H1 (cell line): Measurements from ENCODE around the gene STK32A. TPM values are rescaled to one million over a fixed set of nuclear protein-coding genes. Genes with fewer than 3 reads are reported as not detected.

Experiments
- CTCF ChIA-PET: fragments of 300-600 bp; sonication (Branson Sonifier 250); formaldehyde crosslinking; loops from one replicate; lab custom pipeline; 2021; ENCODE audit not compliant: partially characterized antibody; lab: Charles Lee
- POLR2A ChIA-PET: fragments of 300-600 bp; sonication (Branson Sonifier 250); formaldehyde crosslinking; loops from one replicate; lab custom pipeline; 2021; ENCODE audit warnings: inconsistent platforms; ENCODE audit not compliant: partially characterized antibody; lab: Charles Lee
- DNase-seq, 2 experiments: peaks; one replicate each; pipeline versions ENCODE4 v3.0.0 to v3.0.0-alpha.2; 2010 to 2022; ENCODE audit warnings: low spot score in 2 of 2, low read depth in 1 of 2, mixed read lengths in 1 of 2
- FAIRE-seq: peaks from 2 replicates; lab custom pipeline; 2011; peaks lifted over from hg19 to GRCh38; lab: Jason Lieb, UNC
- H2AFZ ChIP-seq: 2 replicates; pipeline ENCODE4 v1.8.1; 2012; ENCODE audit warnings: low read length, inconsistent platforms
- H2AK5ac ChIP-seq: 2 replicates; pipeline ENCODE4 v1.6.1; 2013; ENCODE audit warnings: low read depth, low read length
- H2BK120ac ChIP-seq: replicated peaks from 2 replicates; pipeline ENCODE3; 2013; ENCODE audit warnings: low read depth, low read length, inconsistent platforms
- H2BK12ac ChIP-seq: 2 replicates; pipeline ENCODE4 v1.6.1; 2013; ENCODE audit warnings: low read depth, low read length
- H2BK15ac ChIP-seq: 2 replicates; pipeline ENCODE4 v1.6.1; 2013; ENCODE audit warnings: low read length
- H2BK20ac ChIP-seq: 2 replicates; pipeline ENCODE4 v1.6.1; 2013; ENCODE audit warnings: low read length
- H2BK5ac ChIP-seq: 2 replicates; pipeline ENCODE4 v1.6.1; 2013; ENCODE audit warnings: low read depth, low read length
- H3K14ac ChIP-seq: 2 replicates; pipeline ENCODE4 v1.6.1; 2013; ENCODE audit warnings: inconsistent platforms; ENCODE audit not compliant: insufficient read length
- H3K18ac ChIP-seq: 2 replicates; pipeline ENCODE4 v1.6.1; 2013; ENCODE audit warnings: low read length; ENCODE audit errors: extremely low read depth
- H3K23ac ChIP-seq: 2 replicates; pipeline ENCODE4 v1.6.1; 2013; ENCODE audit warnings: inconsistent platforms; ENCODE audit not compliant: insufficient read length
- H3K23me2 ChIP-seq: 2 replicates; pipeline ENCODE4 v1.6.1; 2013; ENCODE audit warnings: low read depth, low read length
- H3K27ac ChIP-seq: 2 replicates; pipeline ENCODE4 v1.6.1; 2011; ENCODE audit warnings: low read depth, low read length, inconsistent platforms
- H3K27me3 ChIP-seq, 4 experiments: replicated peaks in 1 of 4; 1 replicate in 1 of 4; 2 replicates in 3 of 4; pipeline versions ENCODE4 v1.6.1 to v1.8.1; 2011 to 2013; ENCODE audit warnings: low read length in 3 of 4, mild to moderate bottlenecking in 3 of 4, inconsistent platforms in 2 of 4, mixed read lengths in 2 of 4, moderate library complexity in 1 of 4; ENCODE audit not compliant: control insufficient read depth in 3 of 4, insufficient read depth in 3 of 4; ENCODE audit errors: extremely low read depth in 1 of 4
- H3K36me3 ChIP-seq, 4 experiments: 2 replicates each; pipeline versions ENCODE4 v1.6.1 to v1.8.1; 2011 to 2013; ENCODE audit warnings: mild to moderate bottlenecking in 4 of 4, low read length in 3 of 4, moderate library complexity in 2 of 4, control low read depth in 1 of 4, inconsistent platforms in 1 of 4; ENCODE audit not compliant: insufficient read depth in 4 of 4, control insufficient read depth in 2 of 4
- H3K4ac ChIP-seq: replicated peaks from 2 replicates; pipeline ENCODE3; 2013; ENCODE audit warnings: low read length, low read depth, mixed read lengths, inconsistent platforms; ENCODE audit not compliant: insufficient read length
- H3K4me1 ChIP-seq, 4 experiments: replicated peaks in 1 of 4; 1 replicate in 1 of 4; 2 replicates in 3 of 4; pipeline versions ENCODE4 v1.6.1 to v1.8.1; 2011 to 2013; ENCODE audit warnings: low read length in 3 of 4, inconsistent platforms in 2 of 4, mixed read lengths in 1 of 4; ENCODE audit not compliant: insufficient read depth in 4 of 4, control insufficient read depth in 3 of 4
- H3K4me2 ChIP-seq, 2 experiments: 2 replicates each; pipeline versions ENCODE4 v1.6.1 to v1.8.1; 2011 to 2013; ENCODE audit warnings: low read depth in 2 of 2, low read length in 2 of 2, control low read depth in 1 of 2, inconsistent platforms in 1 of 2, mild to moderate bottlenecking in 1 of 2; ENCODE audit not compliant: insufficient read depth in 1 of 2
- H3K4me3 ChIP-seq, 4 experiments: fragments of 200-600, 300-600 bp in 1 of 4; sonication (generic), shearing (Covaris generic), sonication (Bioruptor Twin) in 1 of 4; 2 replicates each; pipeline versions ENCODE4 v1.5.1 to v1.8.1; 2011 to 2016; ENCODE audit warnings: low read length in 4 of 4, low read depth in 3 of 4, control low read depth in 2 of 4, inconsistent platforms in 2 of 4, mild to moderate bottlenecking in 2 of 4, mixed read lengths in 1 of 4, moderate library complexity in 1 of 4; ENCODE audit not compliant: insufficient read depth in 2 of 4; ENCODE audit errors: extremely low read depth in 1 of 4
- H3K56ac ChIP-seq: replicated peaks from 2 replicates; pipeline ENCODE3; 2013; ENCODE audit warnings: low read depth, mild to moderate bottlenecking, mixed read lengths, low read length, inconsistent platforms; ENCODE audit not compliant: insufficient read length
- H3K79me1 ChIP-seq: 2 replicates; pipeline ENCODE4 v1.6.1; 2013; ENCODE audit warnings: low read depth, low read length, control low read depth
- H3K79me2 ChIP-seq, 2 experiments: 2 replicates each; pipeline versions ENCODE4 v1.6.1 to v1.8.1; 2012 to 2013; ENCODE audit warnings: low read length in 2 of 2, mild to moderate bottlenecking in 2 of 2, inconsistent platforms in 1 of 2; ENCODE audit not compliant: insufficient read depth in 2 of 2, control insufficient read depth in 1 of 2
- H3K9ac ChIP-seq, 4 experiments: replicated peaks in 1 of 4; 1 replicate in 1 of 4; 2 replicates in 3 of 4; pipeline versions ENCODE4 v1.6.1 to v1.8.1; 2011 to 2013; ENCODE audit warnings: low read depth in 3 of 4, low read length in 3 of 4, control low read depth in 2 of 4, mild to moderate bottlenecking in 2 of 4, moderate library complexity in 2 of 4, inconsistent platforms in 1 of 4; ENCODE audit errors: extremely low read depth in 1 of 4
- H3K9me3 ChIP-seq, 2 experiments: 2 replicates each; pipeline versions ENCODE4 v1.6.1 to v1.8.1; 2012 to 2013; ENCODE audit warnings: mild to moderate bottlenecking in 2 of 2, moderate library complexity in 2 of 2, control low read depth in 1 of 2, inconsistent platforms in 1 of 2, low read depth in 1 of 2, low read length in 1 of 2, mixed read lengths in 1 of 2; ENCODE audit not compliant: insufficient read depth in 2 of 2
- H4K20me1 ChIP-seq, 2 experiments: replicated peaks in 1 of 2; 2 replicates each; pipeline versions ENCODE3 to v1.8.1; 2011 to 2013; ENCODE audit warnings: inconsistent platforms in 2 of 2, low read length in 2 of 2, mild to moderate bottlenecking in 1 of 2; ENCODE audit not compliant: insufficient read depth in 2 of 2, control insufficient read depth in 1 of 2
- H4K5ac ChIP-seq: 2 replicates; pipeline ENCODE4 v1.6.1; 2013; ENCODE audit warnings: low read length, low read depth, mixed read lengths, inconsistent platforms; ENCODE audit not compliant: insufficient read length
- H4K8ac ChIP-seq: 2 replicates; pipeline ENCODE4 v1.8.0; 2013; ENCODE audit warnings: mild to moderate bottlenecking, moderate library complexity, low read length, inconsistent platforms; ENCODE audit not compliant: insufficient read depth; ENCODE audit errors: extremely low read depth
- H4K91ac ChIP-seq: replicated peaks from 2 replicates; pipeline ENCODE3; 2013; ENCODE audit warnings: low read length, mixed read lengths, inconsistent platforms; ENCODE audit not compliant: insufficient read length
- CBX8 ChIP-seq: fragments of 300-800, 300-1000 bp; sonication (generic); IDR thresholded peaks from 2 replicates; pipeline ENCODE4 v1.7.1; 2016; ENCODE audit warnings: low read depth, low read length, borderline replicate concordance
- CTCF ChIP-seq, 3 experiments: IDR thresholded peaks; 1 replicate in 2 of 3; 2 replicates in 1 of 3; pipeline versions ENCODE4 v1.5.1 to v1.6.1; 2011; ENCODE audit warnings: low read length in 3 of 3, mild to moderate bottlenecking in 3 of 3, inconsistent platforms in 2 of 3, low read depth in 1 of 3, moderate library complexity in 1 of 3; ENCODE audit not compliant: insufficient read depth in 1 of 3; ENCODE audit errors: control extremely low read depth in 1 of 3
- GABPA ChIP-seq: IDR thresholded peaks from 2 replicates; pipeline ENCODE4 v1.6.1; 2011; ENCODE audit warnings: mild to moderate bottlenecking, low read length, moderate library complexity, borderline replicate concordance; ENCODE audit not compliant: insufficient read depth
- KDM4A ChIP-seq: IDR thresholded peaks from one replicate; pipeline ENCODE4 v1.7.1; 2012; ENCODE audit warnings: low read depth, mild to moderate bottlenecking, moderate library complexity, low read length, inconsistent platforms; ENCODE audit not compliant: severe bottlenecking
- MAFK ChIP-seq: IDR thresholded peaks from 2 replicates; pipeline ENCODE4 v1.6.1; 2012; ENCODE audit warnings: low read depth, mild to moderate bottlenecking, improper control_type of control experiment, low read length
- RAD21 ChIP-seq, 2 experiments: IDR thresholded peaks in 1 of 2; conservative IDR thresholded peaks in 1 of 2; 2 replicates each; pipeline ENCODE4 v1.6.1; 2011; ENCODE audit warnings: low read depth in 2 of 2, low read length in 2 of 2, improper control_type of control experiment in 1 of 2, inconsistent platforms in 1 of 2, mild to moderate bottlenecking in 1 of 2, moderate library complexity in 1 of 2
- RBBP5 ChIP-seq: IDR thresholded peaks from 2 replicates; pipeline ENCODE4 v1.7.1; 2012; ENCODE audit warnings: low read depth, mild to moderate bottlenecking, inconsistent platforms, low read length, moderate library complexity, borderline replicate concordance
- SAP30 ChIP-seq: fragments of 300-600 bp; sonication (generic); IDR thresholded peaks from 2 replicates; pipeline ENCODE4 v1.7.1; 2012; ENCODE audit warnings: low read length, moderate library complexity, mild to moderate bottlenecking, inconsistent platforms; ENCODE audit not compliant: insufficient read depth, insufficient replicate concordance
- SRF ChIP-seq: IDR thresholded peaks from 2 replicates; pipeline ENCODE4 v1.6.1; 2011; ENCODE audit warnings: mild to moderate bottlenecking, low read depth, low read length, moderate library complexity
- ZNF274 ChIP-seq: IDR thresholded peaks from 2 replicates; pipeline ENCODE4 v1.7.0; 2012; ENCODE audit warnings: low read length, borderline replicate concordance; ENCODE audit errors: extremely low read depth
- WGBS, 2 experiments: shearing (Covaris generic) in 1 of 2; methylation state at CpG; one replicate each; pipeline versions ENCODE4 v1.1.6 to v1.1.7; 2013 to 2015; ENCODE audit warnings: low lambda C conversion rate in 2 of 2, mixed read lengths in 2 of 2, inconsistent platforms in 1 of 2, low coverage in 1 of 2, missing lambda C conversion rate in 1 of 2; ENCODE audit not compliant: insufficient replicate concordance in 2 of 2, insufficient coverage in 1 of 2, insufficient read length in 1 of 2; ENCODE audit errors: extremely low coverage in 1 of 2, missing lambda C conversion rate in 1 of 2; 5-methylcytosine and 5-hydroxymethylcytosine counted together
- polyA plus RNA-seq, 7 experiments: library from polyadenylated mRNA; depleted of rRNA in 3 of 7; stranded (reverse) in 5 of 7; unstranded in 2 of 7; fragments of >200 nt in 5 of 7; fragments of 200-250 nt in 2 of 7; gene quantifications; 1 replicate in 5 of 7; 2 replicates in 1 of 7; 4 replicates in 1 of 7; pipeline versions ENCODE4 v1.2.1 to v1.2.3, GENCODE V29; 2011 to 2013; ENCODE audit warnings: missing spikeins in 2 of 7, mixed read lengths in 2 of 7
- total RNA-seq: library from RNA; stranded (reverse); fragmentation: NEBNext Ultra II Directional; extraction: Animal tissue kit (Norgen Biotek cat#: 25700); gene quantifications from 2 replicates; pipeline ENCODE4 v1.2.1, GENCODE V29; 2021

STK32A gene
- total and polyA plus RNA-seq, 2 of the 8 experiments (the other 6 are each of a cell fraction or from before 2014, with no cell fraction given), result 1.3 to 2.5 TPM

GRCh38 chr5:147340941-147341340 is 106.1 kb downstream of the STK32A start:
- ChIA-PET POLR2A (no interaction called here), CTCF (interaction anchor here (1.0 to 2.0 kb wide), 2 partner anchors 28 to 117 kb away, joined by 3 to 5 read pairs; no protein-coding TSS in a partner anchor)
- 0 out of 4 replicates have a peak, but pooled peaks cover 0 to 4% of the 10 kb centered on the region in 2 experiments for H3K9me3 ChIP-seq
- no peak overlapping the region for H4K5ac ChIP-seq
- peak overlapping the region; percentile 15 for H3K23ac ChIP-seq
- no peaks in the 10 kb centered on the region for H3K79me1 ChIP-seq
- H3K36me3 ChIP-seq, result no peaks in the 10 kb centered on the region
- H2BK12ac ChIP-seq, result no peak overlapping the region
- peaks cover 0 to 1% (median 0%) of the 10 kb centered on the region in 4 experiments; a peak in 1 of 7 replicates for H3K27me3 ChIP-seq
- H3K4me1 ChIP-seq, result peaks cover 0 to 8% (median 2%) of the 10 kb centered on the region in 4 experiments; a peak in 4 of 7 replicates
- no peak for DNase-seq
- H4K91ac ChIP-seq, result no peak overlapping the region
- H2AK5ac ChIP-seq, result no peak overlapping the region
- H3K14ac ChIP-seq, result no peak overlapping the region
- H2BK20ac ChIP-seq, result no peak overlapping the region
- H3K23me2 ChIP-seq, result no peaks in the 10 kb centered on the region
- H2AFZ ChIP-seq, result no peak overlapping the region
- H3K18ac ChIP-seq, result no peak overlapping the region
- H3K4me3 ChIP-seq, result no peak overlapping the region
- H2BK15ac ChIP-seq, result no peak overlapping the region
- 96% methylated on average over 1 of the region's 1 CpG; no CpG with 5 or more reads in 1 of the 2 experiments for WGBS, 2 experiments
- no peaks in the 10 kb centered on the region for H3K79me2 ChIP-seq
- FAIRE-seq, result no peak
- no peak overlapping the region for H3K27ac ChIP-seq
- H3K56ac ChIP-seq, result no peak overlapping the region
- no peak overlapping the region for H2BK5ac ChIP-seq
- no peaks in the 10 kb centered on the region for H4K20me1 ChIP-seq
- no peak overlapping the region for H3K4ac ChIP-seq
- no peak overlapping the region for H3K9ac ChIP-seq
- no peak overlapping the region for H2BK120ac ChIP-seq
- no peak overlapping the region for H3K4me2 ChIP-seq
- H4K8ac ChIP-seq, result no peak overlapping the region
- no peak for TF ChIP-seq MAFK
- no peak for TF ChIP-seq SRF
- TF ChIP-seq KDM4A, result no peak
- no peak for TF ChIP-seq ZNF274
- TF ChIP-seq RBBP5, result no peak
- no peak for TF ChIP-seq GABPA
- no peak for TF ChIP-seq CBX8
- TF ChIP-seq SAP30, result no peak
- no peak for TF ChIP-seq CTCF (IDR thresholded peaks at IDR 0.05; ENCODE audit: control extremely low read depth in 1 of 3, insufficient read depth in 1 of 3, low read depth in 1 of 3, low read length in 3 of 3)
- no peak for TF ChIP-seq RAD21 (IDR thresholded peaks at IDR 0.05 in 1 of 2, conservative IDR thresholded peaks at IDR 0.05 in 1 of 2; ENCODE audit: low read depth in 2 of 2, low read length in 2 of 2)
